Prostate gland (tissue), 2 donors: ENCODE data around the gene TFF2. TPM values are rescaled to one million over a fixed set of nuclear protein-coding genes. Genes with fewer than 3 reads are reported as not detected.

Experiments
- DNase-seq: peaks from one replicate; pipeline ENCODE4 v3.0.0-alpha.2; 2019; ENCODE audit warnings: low spot score
- H3K27ac ChIP-seq, 2 donors: fragments of 200-600 bp; sonication (generic); 2 replicates each; pipeline ENCODE4 v1.5.1; 2017 to 2019
- H3K27me3 ChIP-seq: fragments of 200-600 bp; sonication (generic); replicated peaks from 2 replicates; pipeline ENCODE4 v1.5.1; 2019; ENCODE audit not compliant: insufficient read depth
- H3K36me3 ChIP-seq, 2 donors: fragments of 200-600 bp; sonication (generic); 1 replicate in 1 of 2; 2 replicates in 1 of 2; pipeline versions ENCODE4 v1.5.1 to v1.8.1; 2017 to 2019
- H3K4me1 ChIP-seq: fragments of 200-600 bp; sonication (generic); replicated peaks from 2 replicates; pipeline ENCODE4 v1.5.1; 2019
- H3K4me3 ChIP-seq, 2 donors: fragments of 200-600 bp; sonication (generic); 2 replicates each; pipeline ENCODE4 v1.5.1; 2017 to 2019
- H3K9me3 ChIP-seq: fragments of 200-600 bp; sonication (generic); 2 replicates; pipeline ENCODE4 v1.5.1; 2017
- POLR2A ChIP-seq: fragments of 450-650 bp; IDR thresholded peaks from one replicate; pipeline ENCODE4 v1.6.1; 2016; ENCODE audit warnings: antibody characterized with exemption, mild to moderate bottlenecking
- POLR2AphosphoS5 ChIP-seq: sonication (generic); formaldehyde crosslinking; IDR thresholded peaks from one replicate; pipeline ENCODE4 v1.6.1; 2017; ENCODE audit warnings: antibody characterized with exemption
- WGBS: methylation state at CpG from one replicate; pipeline ENCODE4 v1.1.5; 2018; 5-methylcytosine and 5-hydroxymethylcytosine counted together
- intact Hi-C: fragments of 100-400 bp; cut with DNase I; formaldehyde crosslinking; loops from one replicate; pipeline ENCODE4 v1.14.2; 2022
- total RNA-seq, 2 donors: library from RNA; depleted of rRNA; stranded (reverse); fragments of >200 nt; gene quantifications; one replicate each; pipeline ENCODE4 v1.1.0, GENCODE V29; 2016
- TF ChIP-seq, protein P1 (sequence below), 4 experiments: fragments of 200-600 bp in 2 of 4; fragments of 450-650 bp in 2 of 4; sonication (generic) in 2 of 4; IDR thresholded peaks; 1 replicate in 3 of 4; 2 replicates in 1 of 4; pipeline ENCODE4 v1.5.1; 2016 to 2019; ENCODE audit warnings: antibody characterized with exemption in 4 of 4, mild to moderate bottlenecking in 2 of 4, moderate library complexity in 2 of 4

Gene TFF2
- total RNA-seq, 2 donors from 2014 or later, result not detected

DNA sequence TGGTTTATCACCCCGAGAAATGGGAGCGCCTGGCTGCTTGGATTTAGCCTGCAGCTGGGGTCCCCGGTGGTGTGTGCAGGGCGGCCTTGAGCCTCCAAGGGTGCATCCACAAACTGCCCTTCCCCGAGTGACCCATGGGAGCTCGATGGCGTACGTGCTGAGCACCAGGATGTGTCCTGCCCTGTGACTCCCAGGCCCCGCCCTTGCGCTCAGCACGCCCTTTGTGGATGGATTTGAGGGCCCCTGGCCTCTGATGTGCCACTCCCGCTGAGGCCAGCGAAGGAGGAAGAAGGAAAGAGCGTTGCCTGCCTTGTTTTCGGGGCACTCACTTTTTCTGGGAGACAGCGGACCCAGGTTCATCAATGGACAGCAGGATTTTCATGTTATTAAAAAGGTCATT is 33.9 kb downstream of the TFF2 start:
- H3K27ac ChIP-seq, result no peak overlapping the region
- intact Hi-C loops, result no loop called here
- H3K4me1 ChIP-seq, result peaks cover 11% of the 10 kb centered on the region
- TF ChIP-seq POLR2A (no peak), POLR2AphosphoS5 (no peak)
- TF ChIP-seq, protein P1, sequence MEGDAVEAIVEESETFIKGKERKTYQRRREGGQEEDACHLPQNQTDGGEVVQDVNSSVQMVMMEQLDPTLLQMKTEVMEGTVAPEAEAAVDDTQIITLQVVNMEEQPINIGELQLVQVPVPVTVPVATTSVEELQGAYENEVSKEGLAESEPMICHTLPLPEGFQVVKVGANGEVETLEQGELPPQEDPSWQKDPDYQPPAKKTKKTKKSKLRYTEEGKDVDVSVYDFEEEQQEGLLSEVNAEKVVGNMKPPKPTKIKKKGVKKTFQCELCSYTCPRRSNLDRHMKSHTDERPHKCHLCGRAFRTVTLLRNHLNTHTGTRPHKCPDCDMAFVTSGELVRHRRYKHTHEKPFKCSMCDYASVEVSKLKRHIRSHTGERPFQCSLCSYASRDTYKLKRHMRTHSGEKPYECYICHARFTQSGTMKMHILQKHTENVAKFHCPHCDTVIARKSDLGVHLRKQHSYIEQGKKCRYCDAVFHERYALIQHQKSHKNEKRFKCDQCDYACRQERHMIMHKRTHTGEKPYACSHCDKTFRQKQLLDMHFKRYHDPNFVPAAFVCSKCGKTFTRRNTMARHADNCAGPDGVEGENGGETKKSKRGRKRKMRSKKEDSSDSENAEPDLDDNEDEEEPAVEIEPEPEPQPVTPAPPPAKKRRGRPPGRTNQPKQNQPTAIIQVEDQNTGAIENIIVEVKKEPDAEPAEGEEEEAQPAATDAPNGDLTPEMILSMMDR (IDR thresholded peaks at IDR 0.05), result no peak
- 93% methylated on average over 15 of the region's 16 CpGs for WGBS
- H3K9me3 ChIP-seq, result no peaks in the 10 kb centered on the region
- H3K36me3 ChIP-seq, result no peaks in the 10 kb centered on the region
- no peak overlapping the region for H3K4me3 ChIP-seq
- no peak for DNase-seq
- H3K27me3 ChIP-seq, result no peaks in the 10 kb centered on the region

DNA sequence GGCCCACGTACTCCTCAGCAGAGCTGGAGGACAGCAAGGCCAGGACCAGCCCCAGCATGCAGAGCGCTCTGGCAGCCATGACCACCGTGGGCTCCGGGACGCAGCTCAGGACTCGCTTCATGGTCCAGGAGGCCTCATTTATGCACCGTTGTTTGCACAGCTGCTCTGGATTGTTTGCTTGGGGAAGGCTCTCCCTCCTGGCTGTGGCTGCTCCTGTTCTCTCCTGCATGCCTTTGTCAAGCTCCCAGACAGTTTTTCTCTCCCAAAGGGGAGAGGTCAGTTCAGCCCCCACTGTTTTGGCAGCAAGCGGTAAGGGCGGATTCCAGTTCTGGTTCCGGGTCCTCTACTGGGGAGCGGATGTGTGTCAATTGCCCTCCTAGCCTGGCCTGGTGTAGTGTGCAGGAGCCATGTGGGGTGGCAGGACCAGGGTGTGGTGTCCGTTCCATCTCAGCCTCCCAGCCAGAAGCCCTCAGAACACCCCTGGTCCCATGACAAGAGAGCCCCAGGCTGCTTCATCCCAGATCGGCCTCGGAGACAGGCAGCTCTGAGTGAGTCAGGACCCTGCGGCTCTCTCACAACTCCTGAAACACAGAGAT is 35.4 kb downstream of the TFF2 start, which contains the start of gene TFF3:
Gene TFF3, minus strand, starts transcription at position 114 of the 596 bp plus-strand sequence. Its CDS starts 35 bp downstream, at position 79.
- Histone ChIP-seq H3K27me3 (no peaks in the 10 kb centered on the region), H3K9me3 (no peaks in the 10 kb centered on the region), H3K4me3 (no peak within 1 kb of the TSS), H3K36me3 (no peaks in the 10 kb centered on the region), H3K27ac (peak within 1 kb of the TSS; percentile 51 to 55), H3K4me1 (peaks cover 11% of the 10 kb centered on the region)
- TF ChIP-seq POLR2AphosphoS5 (peak; percentile 54), POLR2A (no peak)
- peak; percentile 63 for DNase-seq
- WGBS, result 31% methylated on average over 15 of the region's 15 CpGs
- intact Hi-C loops, result no loop called here

DNA sequence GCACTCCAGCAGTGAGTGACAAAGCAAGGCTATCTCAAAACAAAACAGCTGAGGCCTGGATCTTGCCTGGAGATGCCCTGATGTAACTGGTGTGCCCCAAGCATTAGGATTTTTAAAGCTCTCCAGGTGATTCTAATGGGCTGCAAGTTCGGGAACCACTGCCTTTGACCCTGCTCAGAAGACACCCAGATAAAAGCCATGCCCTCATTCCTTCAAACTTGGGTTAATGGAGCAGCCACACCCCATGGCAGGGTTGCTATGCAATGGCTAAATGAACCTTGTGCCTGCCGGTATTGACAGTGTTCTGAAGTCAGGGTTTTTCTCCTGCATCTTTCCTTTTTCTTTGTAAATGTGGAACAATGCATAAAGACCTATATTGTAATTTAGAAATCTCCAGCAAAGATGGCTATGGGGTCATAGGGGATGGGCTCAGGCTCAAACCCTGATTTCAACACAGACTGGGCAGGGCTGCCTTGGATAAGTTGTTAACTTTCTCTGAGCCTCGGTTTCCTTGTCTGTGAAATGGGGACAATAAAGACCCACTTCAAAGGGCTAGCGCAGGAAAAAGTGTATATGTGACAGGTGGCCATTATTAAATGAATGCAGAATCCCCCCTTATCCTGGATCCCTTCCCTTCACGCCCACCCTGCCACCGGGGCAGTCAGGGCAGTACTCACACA is 36.0 kb downstream of the TFF2 start:
- Histone ChIP-seq H3K9me3 (no peaks in the 10 kb centered on the region), H3K4me3 (no peak overlapping the region), H3K27ac (peak overlapping the region; percentile 51 to 55), H3K4me1 (peaks cover 11% of the 10 kb centered on the region), H3K27me3 (no peaks in the 10 kb centered on the region), H3K36me3 (no peaks in the 10 kb centered on the region)
- WGBS, result 57% methylated on average over 6 of the region's 6 CpGs
- no peak for TF ChIP-seq POLR2AphosphoS5
- TF ChIP-seq, protein P1 (IDR thresholded peaks at IDR 0.05), result no peak
- DNase-seq, result no peak
- intact Hi-C loops, result no loop called here

DNA sequence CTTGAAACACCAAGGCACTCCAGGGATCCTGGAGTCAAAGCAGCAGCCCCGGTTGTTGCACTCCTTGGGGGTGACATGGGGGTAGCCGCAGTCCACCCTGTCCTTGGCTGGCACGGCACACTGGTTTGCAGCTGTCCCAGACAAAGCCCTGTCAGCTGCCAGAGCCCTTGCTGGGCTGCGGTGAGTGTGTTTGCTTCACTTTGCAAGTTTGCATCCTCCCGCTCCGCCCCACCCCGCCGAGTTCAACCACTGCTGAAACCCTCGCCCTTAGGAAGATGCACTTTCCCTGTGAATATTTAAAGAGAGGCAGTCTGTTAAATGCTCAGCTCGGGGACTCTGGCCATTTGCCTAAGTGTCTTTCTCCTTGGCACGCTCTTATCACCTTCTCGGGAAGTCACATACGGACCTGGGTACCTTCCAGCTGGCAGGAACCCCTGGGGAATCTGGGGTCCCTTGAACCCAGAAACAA is 37.3 kb downstream of the TFF2 start:
- 29% methylated on average over 13 of the region's 13 CpGs for WGBS
- Histone ChIP-seq H3K4me3 (no peak overlapping the region), H3K27me3 (no peaks in the 10 kb centered on the region), H3K36me3 (no peaks in the 10 kb centered on the region), H3K4me1 (peaks cover 11% of the 10 kb centered on the region), H3K27ac (no peak overlapping the region), H3K9me3 (no peaks in the 10 kb centered on the region)
- no peak for DNase-seq
- intact Hi-C loops, result no loop called here
- TF ChIP-seq, protein P1 (IDR thresholded peaks at IDR 0.05), result no peak
- TF ChIP-seq POLR2AphosphoS5 (no peak), POLR2A (no peak)

DNA sequence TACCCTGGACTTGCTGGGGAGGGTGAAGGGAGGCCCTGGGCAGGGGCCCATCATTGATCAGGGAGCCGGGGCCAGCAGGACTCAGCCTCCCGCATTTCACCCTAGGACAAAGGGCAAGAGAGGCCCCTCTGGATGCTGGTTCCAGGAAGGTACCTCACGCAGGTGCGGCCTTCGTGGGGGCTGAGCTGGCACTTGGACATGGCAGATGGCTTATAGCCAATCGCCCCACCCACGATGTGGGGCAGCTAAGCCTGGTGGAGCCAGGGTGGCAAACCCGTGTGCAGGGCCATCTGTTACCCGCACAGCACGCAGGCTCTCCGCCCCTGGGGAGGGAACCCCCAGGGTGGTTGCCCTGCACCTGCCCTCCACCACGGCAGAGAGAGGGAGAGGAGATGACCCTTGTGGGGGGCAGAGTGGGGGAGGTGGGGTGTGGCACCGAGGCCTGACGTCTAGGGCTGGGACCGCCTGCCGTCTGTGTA is 38.1 kb downstream of the TFF2 start:
- intact Hi-C loops, result no loop called here
- TF ChIP-seq, protein P1 (IDR thresholded peaks at IDR 0.05), result no peak
- TF ChIP-seq POLR2A (no peak), POLR2AphosphoS5 (no peak)
- no peak overlapping the region for H3K27ac ChIP-seq

More for the DNA sequence above, 38.1 kb downstream of the TFF2 start:
- Histone ChIP-seq H3K9me3 (no peaks in the 10 kb centered on the region), H3K36me3 (no peaks in the 10 kb centered on the region), H3K27me3 (no peaks in the 10 kb centered on the region), H3K4me1 (peaks cover 11% of the 10 kb centered on the region), H3K4me3 (no peak overlapping the region)
- no peak for DNase-seq
- 89% methylated on average over 14 of the region's 16 CpGs for WGBS
